Mucosa of stomach (tissue), 1 donor: Measurements from ENCODE around the gene ATP1A1.

Experiments used
- H3K27me3 ChIP-seq: one replicate; pipeline ENCODE4 v1.7.0; 2013; ENCODE audit warnings: mild to moderate bottlenecking, low read length; ENCODE audit not compliant: control insufficient read depth, insufficient read depth
- H3K36me3 ChIP-seq: one replicate; pipeline ENCODE4 v1.7.0; 2013; ENCODE audit warnings: low read length; ENCODE audit not compliant: control insufficient read depth, insufficient read depth
- H3K4me1 ChIP-seq: one replicate; pipeline ENCODE4 v1.7.0; 2013; ENCODE audit warnings: mild to moderate bottlenecking, low read length; ENCODE audit not compliant: control insufficient read depth, insufficient read depth
- H3K4me3 ChIP-seq: one replicate; pipeline ENCODE4 v1.7.0; 2013; ENCODE audit warnings: low read length
- H3K9ac ChIP-seq: one replicate; pipeline ENCODE4 v1.7.0; 2013; ENCODE audit warnings: mild to moderate bottlenecking, low read length, moderate library complexity
- H3K9me3 ChIP-seq: one replicate; pipeline ENCODE4 v1.7.0; 2013; ENCODE audit warnings: mild to moderate bottlenecking, low read length, moderate library complexity; ENCODE audit not compliant: control insufficient read depth
- donor health status: Pancreatic carcinoma.

Gene ATP1A1

DNA sequence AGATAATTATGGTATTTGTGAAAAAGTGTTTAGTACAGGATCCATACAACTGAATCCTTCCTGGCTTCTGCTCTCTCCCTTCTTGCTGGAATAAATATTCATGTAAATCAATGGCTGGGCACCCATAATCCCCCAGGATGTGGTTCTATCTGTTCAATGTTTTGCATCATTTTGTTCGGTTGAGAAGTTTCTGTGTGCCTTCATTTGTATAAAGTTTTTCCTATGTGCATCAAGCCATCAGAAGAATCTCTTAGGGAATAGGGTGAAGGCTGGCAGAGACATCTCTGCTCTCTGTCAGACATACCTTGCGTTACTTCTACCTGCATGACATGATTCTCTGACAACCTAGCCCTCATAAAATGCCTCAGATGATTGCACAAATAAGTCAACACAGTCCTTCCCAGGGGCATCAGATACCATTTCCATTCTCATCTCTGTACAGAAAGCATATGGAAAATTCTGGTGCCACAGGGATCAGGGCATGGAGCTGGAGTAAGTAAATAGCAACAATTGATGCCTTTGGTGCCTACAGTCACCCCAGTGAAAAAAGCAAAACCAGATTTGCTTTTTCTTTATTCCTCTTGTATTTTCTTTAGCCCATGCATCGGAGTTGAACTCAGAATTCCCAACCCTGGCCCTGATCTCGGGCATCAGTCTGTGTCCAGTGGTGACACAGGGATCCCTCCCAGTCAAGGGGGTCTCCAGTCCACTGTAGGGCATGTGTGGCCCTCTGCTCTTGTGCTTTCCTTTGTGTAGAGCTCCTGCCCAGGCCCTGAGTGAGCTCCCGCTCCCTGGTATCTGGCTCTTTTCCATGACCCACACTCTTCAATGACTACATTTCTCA, 39.7 kb upstream of the ATP1A1 start:
- Histone ChIP-seq H3K9ac (no peak overlapping the region), H3K4me1 (peaks cover 29% of the 10 kb centered on the region), H3K27me3 (no peaks in the 10 kb centered on the region), H3K36me3 (no peaks in the 10 kb centered on the region), H3K4me3 (no peak overlapping the region), H3K9me3 (no peaks in the 10 kb centered on the region)

DNA sequence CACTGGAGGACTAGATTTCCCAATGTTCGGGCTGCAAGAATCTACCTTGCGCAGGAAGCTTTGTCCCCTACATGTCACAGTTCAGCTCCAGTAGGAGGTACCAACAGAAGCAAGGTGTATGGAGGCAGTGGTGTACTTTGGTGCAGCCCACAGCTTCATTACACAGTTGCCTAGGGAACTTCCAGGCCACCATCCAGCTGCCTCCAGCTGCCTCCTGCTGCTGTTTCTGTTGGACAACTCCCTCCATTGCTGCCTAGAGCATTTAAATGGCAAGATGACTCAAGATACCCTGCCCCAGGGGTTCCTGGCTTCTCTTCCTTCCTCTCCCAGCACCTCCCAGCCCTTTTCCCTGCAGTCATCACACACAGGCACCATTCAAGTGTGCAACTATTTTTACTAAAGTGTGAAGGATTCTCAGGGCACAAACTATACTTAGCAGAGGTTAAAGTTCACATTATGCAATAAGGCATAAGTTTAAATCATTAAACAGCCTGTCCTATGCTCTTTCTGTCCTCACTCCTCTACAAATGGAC, 39.0 kb upstream of the ATP1A1 start:
- Histone ChIP-seq H3K27me3 (no peaks in the 10 kb centered on the region), H3K4me3 (no peak overlapping the region), H3K9me3 (no peaks in the 10 kb centered on the region), H3K4me1 (peaks cover 29% of the 10 kb centered on the region), H3K9ac (no peak overlapping the region), H3K36me3 (no peaks in the 10 kb centered on the region)

DNA sequence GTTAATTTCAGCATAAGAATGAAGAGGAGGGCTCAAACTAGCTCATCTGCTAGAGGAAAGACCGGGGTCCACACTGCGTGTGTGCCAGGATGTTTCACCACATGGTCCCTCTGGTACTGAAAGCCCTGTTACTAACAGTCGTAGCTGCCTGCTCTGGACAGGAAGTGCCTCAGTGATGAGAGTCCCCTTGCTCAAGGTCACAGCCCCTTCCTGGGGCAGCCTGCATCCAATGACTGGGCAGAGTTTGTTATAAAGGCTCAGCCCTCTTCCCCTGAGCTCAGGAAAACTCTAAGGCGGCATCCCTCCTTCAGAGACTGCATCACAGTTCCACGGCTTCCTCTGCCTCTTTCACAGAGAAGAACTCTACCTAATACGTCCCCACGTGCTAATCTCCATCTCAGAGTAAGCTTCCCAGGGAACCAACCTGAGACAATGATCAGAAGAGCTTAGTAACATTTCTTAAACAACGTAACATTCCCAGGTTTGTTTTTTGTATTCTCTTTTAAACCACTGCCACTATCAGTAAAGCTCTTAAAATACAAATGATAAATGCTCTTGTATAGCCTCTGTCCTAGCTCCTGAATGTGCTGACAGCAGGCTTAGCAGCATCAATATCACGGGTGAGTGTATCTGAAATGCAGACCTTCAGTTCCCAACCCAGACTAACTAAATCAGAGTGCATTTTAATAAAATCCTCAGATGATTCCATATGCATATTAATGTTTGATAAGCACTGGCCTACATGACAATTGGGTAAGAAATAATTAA, 38.0 kb upstream of the ATP1A1 start:
- Histone ChIP-seq H3K36me3 (no peaks in the 10 kb centered on the region), H3K9ac (no peak overlapping the region), H3K4me1 (peaks cover 29% of the 10 kb centered on the region), H3K4me3 (no peak overlapping the region), H3K27me3 (no peaks in the 10 kb centered on the region), H3K9me3 (no peaks in the 10 kb centered on the region)

- no peak overlapping the region for H3K9ac ChIP-seq
- H3K4me1 ChIP-seq = peaks cover 29% of the 10 kb centered on the region
- no peaks in the 10 kb centered on the region for H3K27me3 ChIP-seq
These were observed 37.0 kb upstream of the ATP1A1 start for GRCh38 chr1:116335850-116336624.

DNA sequence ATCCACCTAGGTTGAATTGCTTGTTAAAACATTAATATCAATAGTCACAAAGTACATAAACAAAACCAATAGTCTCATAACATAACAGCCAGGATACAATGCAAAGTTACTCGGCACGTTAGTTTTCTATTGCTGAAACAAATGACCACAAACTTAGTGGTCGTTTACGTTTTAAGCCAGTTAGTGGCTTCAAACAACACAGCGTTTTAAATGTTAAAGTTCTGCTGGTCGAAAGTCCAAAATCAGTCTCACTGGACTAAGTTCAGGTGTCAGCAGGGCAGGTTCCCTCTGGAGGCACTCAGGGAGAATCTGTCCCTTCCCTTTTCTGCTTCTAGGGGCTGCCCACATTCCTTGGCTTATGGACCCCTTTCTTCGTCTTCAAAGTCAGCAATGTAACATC, 35.6 kb upstream of the ATP1A1 start:
- Histone ChIP-seq H3K27me3 (no peaks in the 10 kb centered on the region), H3K4me3 (no peak overlapping the region), H3K9ac (no peak overlapping the region), H3K9me3 (no peaks in the 10 kb centered on the region), H3K36me3 (no peaks in the 10 kb centered on the region), H3K4me1 (peaks cover 29% of the 10 kb centered on the region)

More at GRCh38 chr1:116335850-116336624, 37.0 kb upstream of the ATP1A1 start:
- Histone ChIP-seq H3K36me3 (no peaks in the 10 kb centered on the region), H3K4me3 (no peak overlapping the region), H3K9me3 (no peaks in the 10 kb centered on the region)

DNA sequence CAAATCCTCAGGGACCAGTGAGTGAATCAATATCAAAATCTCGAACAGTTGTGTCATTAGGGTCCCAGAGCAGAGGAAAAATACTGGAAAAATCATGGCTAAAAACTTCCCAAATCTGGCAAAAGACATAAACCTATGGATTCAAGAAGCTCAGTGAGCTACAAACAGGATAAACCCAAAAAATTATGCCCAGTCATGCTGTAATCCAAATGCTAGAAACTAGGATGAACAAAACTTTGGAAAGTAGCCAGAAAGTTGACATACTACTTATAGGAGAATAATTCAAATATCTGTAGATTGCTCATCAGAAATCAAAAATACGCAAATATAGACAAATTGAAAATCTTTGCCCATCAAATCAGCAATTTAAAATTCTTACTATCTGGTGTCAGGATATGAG, 34.6 kb upstream of the ATP1A1 start:
- Histone ChIP-seq H3K36me3 (no peaks in the 10 kb centered on the region), H3K9me3 (no peaks in the 10 kb centered on the region), H3K4me3 (no peak overlapping the region), H3K27me3 (no peaks in the 10 kb centered on the region), H3K4me1 (peaks cover 29% of the 10 kb centered on the region), H3K9ac (no peak overlapping the region)

- no peaks in the 10 kb centered on the region for H3K36me3 ChIP-seq
These were observed 32.4 kb upstream of the ATP1A1 start for GRCh38 chr1:116340506-116341231.

DNA sequence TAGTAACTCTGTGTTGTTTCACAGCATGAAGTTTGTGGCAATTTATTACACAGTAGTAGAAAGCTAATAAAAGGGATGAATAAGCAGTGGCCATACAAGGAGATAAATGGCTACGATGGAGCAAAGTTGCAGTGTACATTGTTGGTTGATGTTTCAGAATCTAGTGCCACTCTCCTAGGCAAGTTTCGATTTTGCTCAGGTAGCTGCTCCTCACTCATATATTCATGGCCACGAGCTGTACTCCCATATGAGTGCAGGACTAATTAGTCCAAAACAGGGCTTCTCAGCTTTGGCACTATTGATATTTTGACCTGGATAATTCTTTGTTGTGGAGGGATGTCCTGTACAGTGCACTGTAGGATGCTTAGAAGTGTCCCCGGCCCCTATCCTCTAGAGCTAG, 30.0 kb upstream of the ATP1A1 start:
- Histone ChIP-seq H3K36me3 (no peaks in the 10 kb centered on the region), H3K4me1 (no peaks in the 10 kb centered on the region), H3K27me3 (no peaks in the 10 kb centered on the region), H3K9ac (no peak overlapping the region), H3K9me3 (no peaks in the 10 kb centered on the region), H3K4me3 (no peak overlapping the region)

More at GRCh38 chr1:116340506-116341231, 32.4 kb upstream of the ATP1A1 start:
- no peaks in the 10 kb centered on the region for H3K9me3 ChIP-seq
- no peak overlapping the region for H3K4me3 ChIP-seq
- H3K9ac ChIP-seq = no peak overlapping the region
- H3K4me1 ChIP-seq = peaks cover 14% of the 10 kb centered on the region
- no peaks in the 10 kb centered on the region for H3K27me3 ChIP-seq

DNA sequence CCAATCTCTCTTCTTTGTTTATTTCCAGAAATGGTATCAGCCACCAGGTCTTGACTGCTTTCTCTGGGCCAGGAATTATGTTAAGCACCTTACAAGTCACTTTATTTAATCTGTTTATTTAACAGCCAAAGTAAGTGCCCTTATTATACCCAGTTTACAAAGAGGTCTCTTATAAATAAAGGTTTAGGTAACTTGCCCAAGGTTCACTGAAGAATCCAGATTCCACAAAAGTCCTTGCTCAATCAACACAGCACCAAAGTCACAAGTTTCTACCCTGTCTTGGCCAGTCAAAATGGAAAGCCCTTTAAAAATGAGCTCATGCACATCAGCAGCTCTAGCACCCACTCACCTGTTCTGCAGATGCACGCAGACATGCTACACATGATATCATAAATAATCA, 28.0 kb upstream of the ATP1A1 start:
- Histone ChIP-seq H3K4me1 (no peaks in the 10 kb centered on the region), H3K9ac (no peak overlapping the region), H3K4me3 (no peak overlapping the region), H3K9me3 (no peaks in the 10 kb centered on the region), H3K27me3 (no peaks in the 10 kb centered on the region), H3K36me3 (no peaks in the 10 kb centered on the region)

DNA sequence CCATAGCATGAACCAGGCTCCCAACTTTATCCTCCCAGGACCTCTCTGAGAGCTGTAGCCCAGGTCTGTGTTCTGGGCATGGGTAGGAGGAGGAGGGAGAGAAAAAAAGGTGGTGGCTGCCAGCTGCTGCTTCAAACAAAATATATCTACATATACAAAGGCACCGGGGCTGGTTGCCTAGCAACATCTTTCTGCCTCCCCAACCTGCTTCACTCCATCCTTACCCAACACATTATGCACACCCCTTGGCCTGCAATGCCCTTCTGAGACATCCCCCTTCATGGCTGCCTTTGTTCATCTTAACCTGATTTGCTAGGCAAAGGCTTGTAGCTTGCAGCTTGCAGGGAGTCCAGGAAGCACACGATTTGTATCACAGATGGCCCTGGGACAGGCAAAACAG, 27.2 kb upstream of the ATP1A1 start:
- H3K36me3 ChIP-seq = no peaks in the 10 kb centered on the region
- H3K4me1 ChIP-seq = no peaks in the 10 kb centered on the region
- no peaks in the 10 kb centered on the region for H3K27me3 ChIP-seq
- no peak overlapping the region for H3K9ac ChIP-seq
- no peak overlapping the region for H3K4me3 ChIP-seq
- no peaks in the 10 kb centered on the region for H3K9me3 ChIP-seq

- H3K4me1 ChIP-seq = no peaks in the 10 kb centered on the region
- H3K9me3 ChIP-seq = no peaks in the 10 kb centered on the region
- H3K4me3 ChIP-seq = no peak overlapping the region
- H3K27me3 ChIP-seq = no peaks in the 10 kb centered on the region
- no peak overlapping the region for H3K9ac ChIP-seq
- no peaks in the 10 kb centered on the region for H3K36me3 ChIP-seq
These were observed 25.9 kb upstream of the ATP1A1 start for GRCh38 chr1:116346943-116347673.
